ENCODE measurements around the gene PLA1A.
"Not testable (repeated sequence)": the region's sequence is repeated elsewhere in the genome, so short reads cannot be mapped to it uniquely, and the experiment has no call there.

The PLA1A gene

DNA sequence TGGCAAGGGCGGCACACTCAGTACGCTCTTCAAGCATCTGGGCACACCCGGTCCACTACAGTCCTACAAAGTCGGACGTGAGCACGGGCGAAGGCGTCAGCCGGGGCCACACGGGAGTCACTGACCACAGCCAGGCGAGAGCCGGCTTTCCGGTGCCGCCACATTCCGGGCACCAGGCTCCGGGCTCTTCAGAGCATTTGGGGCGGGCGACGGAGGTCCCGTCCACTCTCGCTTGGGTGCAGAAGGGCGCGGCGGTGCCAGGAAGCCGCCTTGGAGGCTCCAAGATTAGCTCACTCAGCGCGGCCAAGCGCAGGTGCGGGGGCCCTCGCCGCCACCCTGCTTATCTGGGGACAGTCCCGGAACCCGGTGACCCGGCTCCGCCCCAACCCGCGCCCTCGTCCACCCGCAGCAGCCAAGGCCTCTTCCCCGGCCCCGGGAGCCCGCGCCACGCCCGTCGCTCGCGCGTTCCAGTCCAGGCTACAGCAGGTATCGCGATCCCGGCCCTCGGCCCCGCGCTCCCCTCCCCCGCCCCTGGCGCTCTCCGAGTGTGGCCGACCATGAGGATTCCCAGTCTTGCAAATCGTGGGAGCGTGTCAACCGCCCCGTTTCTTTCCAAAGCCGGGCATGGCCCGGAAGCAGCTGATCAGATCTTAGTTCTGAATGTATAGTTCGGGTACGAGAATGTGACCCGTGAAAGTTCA is 18.2 kb upstream of the PLA1A start, which contains the start of gene ADPRH:
Gene ADPRH, plus strand, starts transcription at position 127 of the 701 bp plus-strand sequence. CDS start 2,678 bp downstream, outside the sequence.
- DNase-seq (ENCODE audit: low spot score), result peak; percentile 57

GRCh38 chr3:119580067-119580760 is 17.5 kb upstream of the PLA1A start:
- peak; percentile 69 for DNase-seq (ENCODE audit: low spot score)

DNA sequence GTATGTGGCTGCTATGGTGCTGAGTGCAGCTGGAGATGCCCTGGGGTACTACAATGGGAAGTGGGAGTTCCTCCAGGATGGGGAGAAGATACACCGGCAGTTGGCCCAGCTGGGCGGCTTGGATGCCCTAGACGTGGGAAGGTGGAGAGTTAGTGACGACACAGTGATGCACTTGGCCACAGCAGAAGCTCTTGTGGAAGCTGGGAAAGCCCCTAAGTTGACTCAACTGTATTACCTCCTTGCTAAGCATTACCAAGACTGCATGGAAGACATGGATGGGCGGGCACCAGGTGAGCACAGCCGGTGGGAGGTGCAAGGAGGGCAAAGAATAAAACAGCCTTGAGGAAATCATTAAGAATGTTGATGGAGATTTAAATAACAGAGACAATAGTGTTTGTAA is 15.5 kb upstream of the PLA1A start:
- no peak for DNase-seq (ENCODE audit: low spot score)

- no peak for DNase-seq (ENCODE audit: low spot score)
Measured at GRCh38 chr3:119585208-119585607, 12.5 kb upstream of the PLA1A start.

- no peak for DNase-seq (ENCODE audit: low spot score)
Measured at GRCh38 chr3:119585856-119586570, 11.7 kb upstream of the PLA1A start.

GRCh38 chr3:119586733-119587172 is 10.9 kb upstream of the PLA1A start:
- DNase-seq (ENCODE audit: low spot score), result no peak

DNA sequence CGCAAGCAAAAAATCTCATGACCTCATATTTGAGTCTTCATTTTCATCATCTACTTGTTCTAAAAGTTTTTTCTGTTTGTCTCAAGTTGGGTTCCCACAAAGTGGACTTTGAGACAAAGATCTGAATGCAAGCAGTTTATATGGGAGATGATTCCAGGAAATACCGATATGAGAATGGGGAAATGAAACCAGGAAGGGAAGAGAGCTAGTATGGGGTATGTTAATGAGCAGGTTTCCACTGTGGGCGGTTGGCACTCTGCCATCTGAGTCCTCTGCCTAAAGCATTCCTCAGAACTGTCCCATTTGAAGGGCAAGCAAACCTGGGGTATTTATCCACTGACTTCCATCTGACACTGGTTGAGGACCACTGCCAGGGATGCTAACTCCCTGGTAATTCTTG is 9.6 kb upstream of the PLA1A start:
- peak; percentile 32 for DNase-seq (ENCODE audit: low spot score)

GRCh38 chr3:119589102-119589773 is 8.4 kb upstream of the PLA1A start:
- DNase-seq (ENCODE audit: low spot score), result no peak

- no peak for DNase-seq (ENCODE audit: low spot score)
Measured at GRCh38 chr3:119590706-119591105, 7.0 kb upstream of the PLA1A start.

DNA sequence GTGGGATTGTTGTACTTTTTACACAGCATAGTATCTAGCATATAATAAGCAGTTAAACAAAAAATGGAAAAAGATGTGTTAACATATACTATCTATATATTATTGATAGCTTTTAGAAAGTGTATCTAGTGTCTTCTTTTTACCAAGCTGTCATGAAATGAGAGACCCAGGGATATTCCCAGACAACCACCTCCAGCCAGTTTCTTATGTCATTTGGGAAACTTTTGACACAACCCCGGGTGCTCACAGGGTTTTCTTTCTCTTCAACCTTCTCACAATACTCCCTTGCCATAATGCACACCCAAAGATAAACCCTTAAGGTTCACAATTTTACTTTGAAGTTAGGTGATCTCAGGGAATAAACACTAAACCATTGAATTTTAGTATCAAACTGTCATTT is 4.8 kb upstream of the PLA1A start:
- no peak for DNase-seq (ENCODE audit: low spot score)

DNA sequence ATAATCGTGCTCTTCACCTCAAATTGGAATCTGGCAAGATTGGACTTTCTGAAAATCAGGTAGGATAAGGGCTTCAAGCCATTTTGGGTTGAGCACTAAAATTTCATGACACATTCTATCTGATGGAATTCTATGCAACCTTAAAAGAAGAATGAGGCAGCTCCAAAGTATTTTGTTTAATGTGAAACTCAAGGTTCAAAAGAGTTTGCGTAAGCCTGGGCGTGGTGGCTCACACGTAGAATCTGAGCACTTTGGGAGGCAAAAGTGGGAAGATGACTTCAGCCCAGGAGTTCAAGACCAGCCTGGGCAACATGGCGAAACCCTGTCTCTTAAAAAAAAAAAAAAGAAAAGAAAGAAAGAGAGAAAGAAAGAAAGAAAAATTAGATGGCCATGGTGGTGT is 3.6 kb upstream of the PLA1A start:
- no peak for DNase-seq (ENCODE audit: low spot score)

- DNase-seq (ENCODE audit: low spot score), result not testable (repeated sequence)
Measured at GRCh38 chr3:119594929-119595328, 2.8 kb upstream of the PLA1A start.

- no peak for DNase-seq (ENCODE audit: low spot score)
Measured at GRCh38 chr3:119595639-119596334, 1.9 kb upstream of the PLA1A start.

DNA sequence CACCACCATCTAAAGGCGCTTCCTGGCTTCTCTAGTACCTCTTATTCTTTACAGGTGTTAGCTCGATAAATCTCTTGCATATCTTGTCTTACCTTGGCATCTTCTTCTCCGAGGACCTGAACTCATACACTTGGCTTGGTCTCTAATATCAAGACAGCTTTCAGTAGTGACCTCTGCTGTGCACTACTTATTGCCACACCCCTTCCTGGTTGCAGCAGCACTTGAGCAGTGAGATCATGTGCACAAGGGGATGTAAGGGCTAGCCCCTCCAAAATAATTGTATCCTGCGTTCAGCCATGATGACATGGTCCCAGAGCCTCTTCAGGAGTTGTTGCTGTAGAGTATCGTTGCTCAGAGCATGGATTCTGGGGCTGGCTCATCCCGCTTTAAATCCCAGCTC is 1.3 kb upstream of the PLA1A start:
- no peak for DNase-seq (ENCODE audit: low spot score)

DNA sequence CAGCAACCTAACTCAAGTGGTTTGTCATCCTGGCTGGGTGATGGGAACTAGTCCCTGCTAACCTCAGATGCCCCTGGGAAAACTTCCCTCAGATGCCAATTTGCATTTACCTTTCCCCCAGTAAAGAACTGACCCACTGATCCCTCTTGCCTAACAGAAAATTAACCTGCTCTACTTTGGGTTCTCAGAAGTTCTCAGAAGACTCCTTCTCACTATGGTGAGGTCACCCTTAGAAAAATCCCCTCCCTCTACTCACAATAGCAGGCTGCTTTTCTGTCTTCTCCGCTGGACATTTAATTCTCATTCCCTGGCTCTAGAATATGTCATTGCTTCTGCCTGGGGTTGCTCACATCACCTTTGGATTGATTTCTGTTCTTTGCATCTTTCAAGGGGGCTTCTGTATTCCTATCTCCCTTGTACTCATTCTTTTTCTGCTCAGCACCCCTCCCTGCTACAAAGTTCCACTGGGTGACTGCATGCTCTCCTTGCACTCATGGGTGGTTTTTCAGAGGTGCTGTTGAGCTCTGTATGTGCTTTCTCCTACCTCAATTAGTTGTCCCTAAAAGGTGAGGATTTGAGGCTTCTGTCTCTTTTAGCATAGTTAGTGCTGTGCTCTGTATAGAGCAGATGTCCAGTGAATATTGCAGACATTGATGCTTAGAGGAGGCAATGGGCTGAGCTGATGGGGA is 869 bp downstream of the PLA1A start:
- no peak for DNase-seq (ENCODE audit: low spot score)

- no peak for DNase-seq (ENCODE audit: low spot score)
Measured at GRCh38 chr3:119599558-119600174, 2.0 kb downstream of the PLA1A start.

DNA sequence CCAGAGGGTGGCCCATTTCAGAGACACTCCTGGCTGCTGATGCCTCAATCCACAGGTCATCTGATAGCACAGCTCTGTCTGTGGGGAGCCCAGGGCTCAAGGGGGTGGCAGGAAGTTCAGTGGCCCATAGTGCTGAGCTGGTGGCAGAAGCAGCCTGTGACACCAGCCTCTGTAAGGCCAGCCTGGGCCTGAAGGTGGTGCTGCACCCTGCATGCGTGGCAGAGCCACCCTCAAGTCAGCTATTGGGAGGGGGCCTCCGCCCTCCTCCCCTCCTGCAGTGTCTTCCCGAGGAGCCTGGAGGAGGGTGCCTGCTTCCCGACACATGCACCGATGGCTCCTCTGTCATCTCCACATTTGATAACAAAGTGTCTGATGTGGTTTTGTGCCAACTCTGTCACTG is 3.0 kb downstream of the PLA1A start:
- DNase-seq (ENCODE audit: low spot score), result peak; percentile 60

- no peak for DNase-seq (ENCODE audit: low spot score)
Measured at GRCh38 chr3:119601154-119601553, 3.5 kb downstream of the PLA1A start.

DNA sequence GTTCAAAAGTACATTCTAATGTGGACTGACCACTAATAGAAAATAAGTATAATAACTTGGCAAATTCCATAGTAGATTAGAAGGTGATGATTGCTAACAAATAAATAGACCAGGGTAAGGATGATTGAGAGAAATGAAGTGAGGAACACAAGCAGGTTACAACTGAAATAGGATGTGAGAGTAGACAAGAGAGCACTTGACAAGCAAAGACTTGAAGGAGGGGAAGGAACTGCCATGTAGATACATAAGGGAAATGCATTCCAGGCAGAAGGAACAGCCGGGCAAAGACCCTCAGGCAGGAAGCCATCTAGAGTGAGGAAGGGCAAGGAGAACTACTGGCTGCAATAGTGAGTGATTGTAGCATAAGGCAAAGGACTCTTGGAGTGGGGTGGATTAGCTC is 5.0 kb downstream of the PLA1A start:
- DNase-seq (ENCODE audit: low spot score), result no peak

GRCh38 chr3:119604878-119605277 is 7.2 kb downstream of the PLA1A start:
- DNase-seq (ENCODE audit: low spot score), result no peak
